K562 (cell line): ENCODE results near the gene TRIM69. TPM values are rescaled to one million over a fixed set of nuclear protein-coding genes. Genes with fewer than 3 reads are reported as not detected.

Experiments used
- CBFB ChIP-seq: sonication (generic); formaldehyde crosslinking; IDR thresholded peaks from 2 replicates; pipeline ENCODE4 v1.4.0; 2020; ENCODE audit warnings: mild to moderate bottlenecking, missing genetic modification reagents
- CTBP1 ChIP-seq: fragments of 450-650 bp; IDR thresholded peaks from 2 replicates; pipeline ENCODE4 v1.6.1; 2016; ENCODE audit warnings: borderline replicate concordance
- DIDO1 ChIP-seq: fragments of 450-650 bp; IDR thresholded peaks from 2 replicates; pipeline ENCODE4 v1.6.1; 2016; ENCODE audit warnings: low read depth, missing biosample characterization, missing genetic modification characterization
- HDAC1 ChIP-seq, 2 experiments: fragments of 450-650 bp; IDR thresholded peaks; 2 replicates each; pipeline ENCODE4 v1.6.1; 2016 to 2017; ENCODE audit warnings: inconsistent platforms in 1 of 2, mild to moderate bottlenecking in 1 of 2, moderate library complexity in 1 of 2
- MAFG ChIP-seq: fragments of 450-650 bp; conservative IDR thresholded peaks from 2 replicates; pipeline ENCODE4 v1.6.1; 2016; ENCODE audit warnings: missing genetic modification characterization, missing compliant biosample characterization
- MAZ ChIP-seq, 2 experiments: fragments of 450-650 bp in 1 of 2; sonication (generic) in 1 of 2; formaldehyde crosslinking; IDR thresholded peaks in 1 of 2; conservative IDR thresholded peaks in 1 of 2; 2 replicates each; pipeline versions ENCODE4 v1.4.0 to v1.5.0; 2020; ENCODE audit warnings: mild to moderate bottlenecking in 1 of 2, missing genetic modification reagents in 1 of 2
- PURB ChIP-seq: sonication (generic); formaldehyde crosslinking; IDR thresholded peaks from 2 replicates; pipeline ENCODE4 v1.9.0; 2021; ENCODE audit warnings: low read depth, mild to moderate bottlenecking, missing genetic modification reagents
- RBM17 ChIP-seq: fragments of 200-400 bp; formaldehyde crosslinking; IDR thresholded peaks from 2 replicates; pipeline ENCODE4 v1.6.1; 2017; ENCODE audit warnings: low read depth, mild to moderate bottlenecking, low read length, borderline replicate concordance
- RBM39 ChIP-seq: fragments of 200-400 bp; formaldehyde crosslinking; optimal IDR thresholded peaks from 2 replicates; pipeline ENCODE3; 2018; ENCODE audit warnings: low read depth, low read length
- TFAM ChIP-seq: fragments of 250-450 bp; sonication (Bioruptor Pico); conservative IDR thresholded peaks from 2 replicates; pipeline ENCODE4 v1.5.0; 2021; ENCODE audit warnings: mild to moderate bottlenecking, moderate library complexity
- ZFX ChIP-seq: sonication (generic); formaldehyde crosslinking; IDR thresholded peaks from 2 replicates; pipeline ENCODE4 v1.8.0; 2022; ENCODE audit warnings: mild to moderate bottlenecking, missing genetic modification reagents, moderate library complexity
- ZNF507 ChIP-seq: conservative IDR thresholded peaks from 2 replicates; pipeline ENCODE4 v1.6.1; 2017; ENCODE audit warnings: missing genetic modification characterization, missing compliant biosample characterization
- ZNF583 ChIP-seq: fragments of 250-450 bp; sonication (Bioruptor Pico); IDR thresholded peaks from 2 replicates; pipeline ENCODE4 v1.4.0; 2020
- ZNF764 ChIP-seq: fragments of 250-450 bp; sonication (Bioruptor Pico); IDR thresholded peaks from 2 replicates; pipeline ENCODE4 v1.4.0; 2020; ENCODE audit warnings: low read depth, mild to moderate bottlenecking, moderate library complexity
- polyA plus RNA-seq, 8 experiments: library from polyadenylated mRNA; depleted of rRNA in 4 of 8; stranded (reverse) in 5 of 8; unstranded in 3 of 8; fragments of >200 nt; fragmentation: Nextera tagmentation in 2 of 8; fragmentation: Illumina TruSeq in 1 of 8; extraction: Ambion mirVana in 2 of 8; extraction: Trizol in 1 of 8; gene quantifications; 2 replicates each; pipeline versions ENCODE4 v1.2.1 to v1.2.3, GENCODE V29; 2011 to 2014; ENCODE audit warnings: inconsistent platforms in 1 of 8, missing spikeins in 1 of 8
- total RNA-seq, 7 experiments: library from RNA; depleted of rRNA in 6 of 7; stranded (reverse); fragments of >200 nt in 6 of 7; fragmentation: Illumina TruSeq in 2 of 7; extraction: Trizol in 2 of 7; gene quantifications; 2 replicates each; pipeline versions ENCODE4 v1.2.1 to v1.2.3, GENCODE V29; 2011 to 2021; ENCODE audit warnings: low replicate concordance in 1 of 7
- TF ChIP-seq, protein P1 (sequence below): IDR thresholded peaks from 2 replicates; pipeline ENCODE4 v1.6.1; 2014; ENCODE audit warnings: antibody characterized with exemption
- TF ChIP-seq, protein P2 (sequence below), 2 experiments: fragments of 450-650 bp; formaldehyde crosslinking in 1 of 2; IDR thresholded peaks; 2 replicates each; pipeline versions ENCODE4 v1.4.0 to v1.6.1; 2014 to 2020; ENCODE audit warnings: mild to moderate bottlenecking in 2 of 2, borderline replicate concordance in 1 of 2, low read depth in 1 of 2
- TF ChIP-seq, protein P3 (sequence below): sonication (generic); formaldehyde crosslinking; IDR thresholded peaks from 2 replicates; pipeline ENCODE4 v1.8.1; 2022; ENCODE audit warnings: missing genetic modification reagents

The TRIM69 gene
- total and polyA plus RNA-seq, 9 of the 15 experiments (the other 6 are each of a cell fraction or from before 2014, with no cell fraction given), result 1.0 to 4.3 (median 2.3) TPM

DNA sequence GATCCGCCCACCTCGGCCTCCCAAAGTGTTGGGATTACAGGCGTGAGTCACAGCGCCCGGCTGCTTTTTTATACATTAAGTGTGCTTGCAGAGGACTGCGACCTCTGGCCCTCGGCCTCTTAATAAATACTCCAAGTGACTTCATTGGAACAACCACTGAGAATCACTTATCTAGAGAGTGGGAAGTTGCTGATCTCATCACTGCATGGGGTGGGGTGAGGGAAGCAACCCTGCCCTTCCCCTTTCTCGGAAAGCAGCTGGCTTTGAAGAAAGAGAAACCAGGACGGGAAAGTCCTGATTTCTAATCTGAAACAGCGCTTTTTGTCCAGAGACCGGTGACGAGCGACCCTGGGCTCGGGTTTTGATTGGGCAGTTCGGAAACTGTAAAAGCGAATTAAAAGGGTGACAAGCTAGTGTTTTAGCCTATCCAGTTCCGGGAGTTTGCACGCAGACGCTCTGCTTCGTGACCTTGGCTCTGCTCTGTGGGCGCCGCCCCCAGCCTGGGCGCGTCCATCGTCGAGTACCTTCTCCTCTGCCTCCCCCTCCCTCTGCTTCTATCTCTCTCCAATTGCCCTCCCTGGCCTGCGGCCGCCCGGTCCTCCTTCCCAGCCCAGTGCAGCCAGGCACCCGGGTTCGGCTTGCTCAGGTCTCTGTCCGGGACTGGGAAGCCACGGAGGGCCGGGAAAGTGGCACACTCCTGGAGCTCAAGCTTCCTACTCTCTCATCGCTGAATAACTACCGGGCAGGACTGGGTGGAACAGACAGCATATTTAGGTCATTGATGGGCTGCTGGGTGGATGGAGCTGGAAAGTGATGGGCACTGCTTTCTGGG, 7.5 kb upstream of the TRIM69 start (continued):
- no peak for TF ChIP-seq ZNF764 (CRISPR knock-in tag)
- no peak for TF ChIP-seq RBM17
- TF ChIP-seq CTBP1, result peak; percentile 83
- no peak for TF ChIP-seq ZNF507 (tag)
- peak; percentile 81 for TF ChIP-seq MAFG (tag)
- TF ChIP-seq, protein P1, sequence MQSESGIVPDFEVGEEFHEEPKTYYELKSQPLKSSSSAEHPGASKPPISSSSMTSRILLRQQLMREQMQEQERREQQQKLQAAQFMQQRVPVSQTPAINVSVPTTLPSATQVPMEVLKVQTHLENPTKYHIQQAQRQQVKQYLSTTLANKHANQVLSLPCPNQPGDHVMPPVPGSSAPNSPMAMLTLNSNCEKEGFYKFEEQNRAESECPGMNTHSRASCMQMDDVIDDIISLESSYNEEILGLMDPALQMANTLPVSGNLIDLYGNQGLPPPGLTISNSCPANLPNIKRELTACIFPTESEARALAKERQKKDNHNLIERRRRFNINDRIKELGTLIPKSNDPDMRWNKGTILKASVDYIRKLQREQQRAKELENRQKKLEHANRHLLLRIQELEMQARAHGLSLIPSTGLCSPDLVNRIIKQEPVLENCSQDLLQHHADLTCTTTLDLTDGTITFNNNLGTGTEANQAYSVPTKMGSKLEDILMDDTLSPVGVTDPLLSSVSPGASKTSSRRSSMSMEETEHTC, result no peak
- TF ChIP-seq MAZ (CRISPR knock-in tag; conservative IDR thresholded peaks at IDR 0.05 in 1 of 2, IDR thresholded peaks at IDR 0.05 in 1 of 2), result peak; percentile 78 to 91
- TF ChIP-seq HDAC1 (IDR thresholded peaks at IDR 0.05), result peak in 1 of 2 experiments; percentile 86; a peak in 2 of 4 replicates
- no peak for TF ChIP-seq CBFB (CRISPR knock-in tag)
- TF ChIP-seq, protein P2, sequence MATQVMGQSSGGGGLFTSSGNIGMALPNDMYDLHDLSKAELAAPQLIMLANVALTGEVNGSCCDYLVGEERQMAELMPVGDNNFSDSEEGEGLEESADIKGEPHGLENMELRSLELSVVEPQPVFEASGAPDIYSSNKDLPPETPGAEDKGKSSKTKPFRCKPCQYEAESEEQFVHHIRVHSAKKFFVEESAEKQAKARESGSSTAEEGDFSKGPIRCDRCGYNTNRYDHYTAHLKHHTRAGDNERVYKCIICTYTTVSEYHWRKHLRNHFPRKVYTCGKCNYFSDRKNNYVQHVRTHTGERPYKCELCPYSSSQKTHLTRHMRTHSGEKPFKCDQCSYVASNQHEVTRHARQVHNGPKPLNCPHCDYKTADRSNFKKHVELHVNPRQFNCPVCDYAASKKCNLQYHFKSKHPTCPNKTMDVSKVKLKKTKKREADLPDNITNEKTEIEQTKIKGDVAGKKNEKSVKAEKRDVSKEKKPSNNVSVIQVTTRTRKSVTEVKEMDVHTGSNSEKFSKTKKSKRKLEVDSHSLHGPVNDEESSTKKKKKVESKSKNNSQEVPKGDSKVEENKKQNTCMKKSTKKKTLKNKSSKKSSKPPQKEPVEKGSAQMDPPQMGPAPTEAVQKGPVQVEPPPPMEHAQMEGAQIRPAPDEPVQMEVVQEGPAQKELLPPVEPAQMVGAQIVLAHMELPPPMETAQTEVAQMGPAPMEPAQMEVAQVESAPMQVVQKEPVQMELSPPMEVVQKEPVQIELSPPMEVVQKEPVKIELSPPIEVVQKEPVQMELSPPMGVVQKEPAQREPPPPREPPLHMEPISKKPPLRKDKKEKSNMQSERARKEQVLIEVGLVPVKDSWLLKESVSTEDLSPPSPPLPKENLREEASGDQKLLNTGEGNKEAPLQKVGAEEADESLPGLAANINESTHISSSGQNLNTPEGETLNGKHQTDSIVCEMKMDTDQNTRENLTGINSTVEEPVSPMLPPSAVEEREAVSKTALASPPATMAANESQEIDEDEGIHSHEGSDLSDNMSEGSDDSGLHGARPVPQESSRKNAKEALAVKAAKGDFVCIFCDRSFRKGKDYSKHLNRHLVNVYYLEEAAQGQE (IDR thresholded peaks at IDR 0.05; ENCODE audit: borderline replicate concordance), result peak; percentile 27; the same call in 1 of the 2 replicates
- TF ChIP-seq, protein P2 (CRISPR knock-in tag; IDR thresholded peaks at IDR 0.05; ENCODE audit: low read depth), result no peak
- no peak for TF ChIP-seq TFAM
- no peak for TF ChIP-seq ZNF583 (CRISPR knock-in tag)
- no peak for TF ChIP-seq DIDO1 (tag)
- peak; percentile 74 for TF ChIP-seq ZFX (CRISPR knock-in tag)
- no peak for TF ChIP-seq PURB (CRISPR knock-in tag)
- TF ChIP-seq, protein P3, sequence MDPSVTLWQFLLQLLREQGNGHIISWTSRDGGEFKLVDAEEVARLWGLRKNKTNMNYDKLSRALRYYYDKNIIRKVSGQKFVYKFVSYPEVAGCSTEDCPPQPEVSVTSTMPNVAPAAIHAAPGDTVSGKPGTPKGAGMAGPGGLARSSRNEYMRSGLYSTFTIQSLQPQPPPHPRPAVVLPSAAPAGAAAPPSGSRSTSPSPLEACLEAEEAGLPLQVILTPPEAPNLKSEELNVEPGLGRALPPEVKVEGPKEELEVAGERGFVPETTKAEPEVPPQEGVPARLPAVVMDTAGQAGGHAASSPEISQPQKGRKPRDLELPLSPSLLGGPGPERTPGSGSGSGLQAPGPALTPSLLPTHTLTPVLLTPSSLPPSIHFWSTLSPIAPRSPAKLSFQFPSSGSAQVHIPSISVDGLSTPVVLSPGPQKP, result no peak
- TF ChIP-seq RBM39, result no peak
